HEK293 (cell line): ENCODE data around the gene PAN2.

Experiments used
- ELK4 ChIP-seq: IDR thresholded peaks from 2 replicates; pipeline ENCODE4 v1.6.1; 2011; ENCODE audit warnings: mild to moderate bottlenecking, low read depth, low read length, borderline replicate concordance
- PRDM10 ChIP-seq: fragments of 450-650 bp; formaldehyde crosslinking; IDR thresholded peaks from 2 replicates; pipeline ENCODE4 v1.5.1; 2016; ENCODE audit warnings: missing biosample characterization, missing genetic modification characterization
- ZNF596 ChIP-seq: fragments of 450-650 bp; IDR thresholded peaks from 2 replicates; pipeline ENCODE4 v1.5.0; 2018; ENCODE audit warnings: missing biosample characterization, mild to moderate bottlenecking, missing genetic modification characterization, moderate library complexity

GRCh38 chr12:56317675-56318074 lies 16.1 kb downstream of the PAN2 start:
- no peak for TF ChIP-seq PRDM10 (tag by site-specific recombination)
- TF ChIP-seq ELK4: no peak
- no peak for TF ChIP-seq ZNF596 (tag by site-specific recombination)
